Measurements from ENCODE around the gene PGC.

Gene PGC

GRCh38 chr6:41705311-41705995, 41.7 kb downstream of the PGC start:
- TF ChIP-seq CTCF (IDR thresholded peaks at IDR 0.05; ENCODE audit: insufficient read depth, missing control alignments) = no peak
- DNase-seq (ENCODE audit: insufficient read length, low spot score) = no peak
- FAIRE-seq = no peak

GRCh38 chr6:41704656-41705310, 42.4 kb downstream of the PGC start:
- no peak for TF ChIP-seq CTCF (IDR thresholded peaks at IDR 0.05; ENCODE audit: insufficient read depth, missing control alignments)
- no peak for FAIRE-seq
- DNase-seq (ENCODE audit: insufficient read length, low spot score) = no peak

DNA sequence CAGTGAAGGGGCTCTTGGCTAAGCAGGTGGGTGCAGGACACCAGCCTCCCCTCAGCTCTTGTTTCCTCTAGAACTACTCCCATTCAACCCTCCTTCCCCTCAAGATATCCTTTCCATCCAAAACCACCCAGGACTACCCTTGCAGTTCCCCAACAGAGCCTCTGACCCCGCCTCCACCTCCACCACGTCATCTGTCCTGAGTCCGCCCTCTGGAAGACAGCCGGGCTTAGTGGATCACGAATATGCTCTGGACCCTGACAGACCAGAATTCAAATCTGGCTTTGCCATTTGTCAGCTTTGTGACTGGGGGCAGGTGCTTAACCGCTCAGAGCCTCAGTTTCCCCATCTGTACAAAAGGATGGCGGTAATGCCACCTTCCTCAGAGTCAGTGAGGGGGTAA, 43.2 kb downstream of the PGC start:
- DNase-seq (ENCODE audit: insufficient read length, low spot score) (no peak), FAIRE-seq (no peak)
- TF ChIP-seq CTCF (IDR thresholded peaks at IDR 0.05; ENCODE audit: insufficient read depth, missing control alignments) = no peak

- FAIRE-seq (no peak), DNase-seq (ENCODE audit: insufficient read length, low spot score) (no peak)
- no peak for TF ChIP-seq CTCF (IDR thresholded peaks at IDR 0.05; ENCODE audit: insufficient read depth, missing control alignments)
These were observed 44.3 kb downstream of the PGC start for GRCh38 chr6:41702771-41703494.

DNA sequence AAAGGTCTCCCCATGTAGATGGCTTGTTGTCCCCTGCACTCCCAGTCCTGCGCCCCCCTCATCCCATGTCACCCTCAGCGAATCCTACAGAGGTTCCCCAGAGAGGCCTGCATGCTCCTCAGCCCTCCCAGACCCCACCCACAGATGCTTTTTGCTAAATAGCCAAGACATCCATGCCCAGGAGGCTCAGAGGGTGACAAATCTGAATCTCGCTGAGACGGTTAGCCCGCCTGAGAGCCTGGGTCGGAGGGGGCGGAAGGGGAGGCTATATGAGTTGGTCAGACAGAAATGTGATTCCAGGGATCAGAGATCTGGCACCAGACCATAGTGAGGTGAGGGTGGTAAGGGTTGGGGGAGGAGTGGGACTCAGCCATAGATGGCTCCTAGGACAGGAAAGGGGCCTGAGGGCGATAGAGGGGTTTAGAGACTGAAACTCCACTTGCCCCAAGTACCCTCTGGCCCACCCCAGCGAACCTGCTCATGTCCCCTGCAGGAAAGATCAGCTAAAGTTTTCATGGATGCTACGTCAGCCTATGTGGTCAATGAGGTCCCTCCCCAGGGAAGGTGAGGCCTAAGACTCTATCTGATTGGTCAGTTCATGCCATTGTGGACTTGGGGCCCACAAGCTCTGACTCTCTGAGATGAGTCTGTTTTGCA, 45.0 kb downstream of the PGC start:
- TF ChIP-seq CTCF (IDR thresholded peaks at IDR 0.05; ENCODE audit: insufficient read depth, missing control alignments) = no peak
- no peak for DNase-seq (ENCODE audit: insufficient read length, low spot score)
- no peak for FAIRE-seq

DNA sequence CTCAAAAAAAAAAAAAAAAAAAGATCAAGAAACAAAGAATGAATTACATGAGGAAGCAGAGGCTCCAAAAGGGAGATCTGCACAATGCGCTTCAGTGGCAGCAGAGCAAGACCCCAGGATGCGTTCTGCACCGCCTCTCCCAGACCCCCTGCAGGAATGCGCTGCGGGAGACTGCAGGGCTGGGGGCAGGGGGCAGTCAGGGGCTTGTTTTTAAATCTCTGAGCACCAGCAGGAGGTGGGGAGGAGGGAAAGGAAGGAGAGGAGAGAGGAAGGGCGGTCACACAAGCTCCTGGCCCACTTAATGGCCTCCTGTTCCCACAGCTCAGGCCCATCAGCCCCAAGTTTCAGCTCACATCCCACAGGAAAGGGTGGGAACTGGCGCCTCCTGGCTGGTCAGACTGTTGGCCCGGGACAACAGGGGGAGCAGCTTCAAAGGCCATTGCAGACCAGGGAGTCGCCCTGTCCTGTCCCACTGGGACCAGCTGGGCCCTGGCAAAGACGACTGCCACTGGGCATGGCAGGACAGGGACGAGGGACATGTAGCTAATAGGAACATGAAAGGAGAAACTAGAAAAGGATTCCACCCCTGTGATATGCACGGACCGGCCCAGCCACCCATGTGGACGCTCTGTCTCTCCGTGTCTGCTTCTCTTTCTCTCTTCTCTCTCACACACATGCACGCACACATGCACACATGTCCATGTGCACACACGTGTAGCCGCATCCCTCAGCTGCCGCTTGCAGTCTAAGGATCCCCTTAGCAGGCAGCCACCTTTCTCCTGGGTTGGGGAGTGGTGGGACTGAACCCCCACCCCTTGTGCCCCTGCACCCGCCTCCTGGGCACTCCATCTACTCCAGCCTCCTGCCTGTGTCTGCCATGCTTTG, 46.5 kb downstream of the PGC start:
- no peak for DNase-seq (ENCODE audit: insufficient read length, low spot score)
- FAIRE-seq = no peak
- TF ChIP-seq CTCF (IDR thresholded peaks at IDR 0.05; ENCODE audit: insufficient read depth, missing control alignments) = no peak
